Suprapubic skin (tissue), 4 donors: ENCODE results near the gene FGF1. TPM values are rescaled to one million over a fixed set of nuclear protein-coding genes. Genes with fewer than 3 reads are reported as not detected.
A peak's percentile ranks its signal among the peaks of the same experiment; 100 is the strongest.

ENCODE experiments used
- DNase-seq, 2 donors: peaks; one replicate each; pipeline ENCODE4 v3.0.0-alpha.2; 2019; ENCODE audit warnings: low spot score in 2 of 2
- H3K27ac ChIP-seq: fragments of 200-600 bp; sonication (generic); one replicate; pipeline ENCODE4 v1.5.1; 2019
- H3K27me3 ChIP-seq: fragments of 200-600 bp; sonication (generic); one replicate; pipeline ENCODE4 v1.5.1; 2019
- H3K36me3 ChIP-seq: fragments of 200-600 bp; sonication (generic); one replicate; pipeline ENCODE4 v1.5.1; 2019
- H3K4me1 ChIP-seq: fragments of 200-600 bp; sonication (generic); one replicate; pipeline ENCODE4 v1.5.1; 2019
- H3K4me3 ChIP-seq: fragments of 200-600 bp; sonication (generic); one replicate; pipeline ENCODE4 v1.5.1; 2019; ENCODE audit warnings: mild to moderate bottlenecking
- H3K9me3 ChIP-seq: fragments of 200-600 bp; sonication (generic); one replicate; pipeline ENCODE4 v1.5.1; 2019
- EP300 ChIP-seq: sonication (generic); formaldehyde crosslinking; IDR thresholded peaks from one replicate; pipeline ENCODE4 v1.6.1; 2017; ENCODE audit warnings: antibody characterized with exemption
- POLR2A ChIP-seq, 2 donors: fragments of 450-650 bp; IDR thresholded peaks; one replicate each; pipeline ENCODE4 v1.6.1; 2017; ENCODE audit warnings: antibody characterized with exemption in 2 of 2, mild to moderate bottlenecking in 2 of 2, moderate library complexity in 2 of 2
- POLR2AphosphoS5 ChIP-seq, 3 donors: sonication (generic); formaldehyde crosslinking; IDR thresholded peaks; one replicate each; pipeline ENCODE4 v1.6.1; 2017; ENCODE audit warnings: antibody characterized with exemption in 3 of 3
- WGBS: methylation state at CpG from one replicate; pipeline ENCODE4 v1.1.5; 2018; 5-methylcytosine and 5-hydroxymethylcytosine counted together
- total RNA-seq, 4 donors: library from RNA; depleted of rRNA; stranded (reverse); fragments of >200 nt; gene quantifications; one replicate each; pipeline ENCODE4 v1.1.0, GENCODE V29; 2016
- TF ChIP-seq, protein P1 (sequence below), 2 donors: fragments of 200-600 bp in 1 of 2; fragments of 450-650 bp in 1 of 2; sonication (generic) in 1 of 2; IDR thresholded peaks; one replicate each; pipeline ENCODE4 v1.5.1; 2016 to 2019; ENCODE audit warnings: antibody characterized with exemption in 2 of 2, mild to moderate bottlenecking in 1 of 2, moderate library complexity in 1 of 2

FGF1 gene
- total RNA-seq, 4 donors from 2014 or later: 0.48 to 2.5 (median 1.9) TPM

DNA sequence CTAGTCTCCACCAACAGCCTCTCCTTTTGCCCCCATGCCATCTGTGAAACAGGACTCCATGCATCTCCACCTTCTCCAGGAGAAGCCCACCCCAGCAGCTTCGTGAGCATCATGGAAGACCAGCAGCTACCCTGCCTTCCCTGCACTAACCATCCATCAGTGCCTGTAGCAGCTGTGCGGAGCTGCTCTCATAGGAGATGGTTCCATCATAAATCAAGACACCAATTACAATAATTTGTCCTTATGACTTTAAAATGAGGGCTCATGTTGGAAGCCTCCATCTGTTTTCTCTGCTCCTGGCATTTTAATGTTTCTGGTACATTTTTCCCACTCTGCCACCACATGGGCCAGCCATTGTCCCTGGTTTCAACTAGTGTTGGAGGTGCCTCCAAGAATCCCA lies 69.9 kb downstream of the FGF1 start:
- TF ChIP-seq EP300: no peak
- TF ChIP-seq POLR2AphosphoS5 (IDR thresholded peaks at IDR 0.05): no peak
- TF ChIP-seq POLR2A (IDR thresholded peaks at IDR 0.05): no peak
- TF ChIP-seq, protein P1, sequence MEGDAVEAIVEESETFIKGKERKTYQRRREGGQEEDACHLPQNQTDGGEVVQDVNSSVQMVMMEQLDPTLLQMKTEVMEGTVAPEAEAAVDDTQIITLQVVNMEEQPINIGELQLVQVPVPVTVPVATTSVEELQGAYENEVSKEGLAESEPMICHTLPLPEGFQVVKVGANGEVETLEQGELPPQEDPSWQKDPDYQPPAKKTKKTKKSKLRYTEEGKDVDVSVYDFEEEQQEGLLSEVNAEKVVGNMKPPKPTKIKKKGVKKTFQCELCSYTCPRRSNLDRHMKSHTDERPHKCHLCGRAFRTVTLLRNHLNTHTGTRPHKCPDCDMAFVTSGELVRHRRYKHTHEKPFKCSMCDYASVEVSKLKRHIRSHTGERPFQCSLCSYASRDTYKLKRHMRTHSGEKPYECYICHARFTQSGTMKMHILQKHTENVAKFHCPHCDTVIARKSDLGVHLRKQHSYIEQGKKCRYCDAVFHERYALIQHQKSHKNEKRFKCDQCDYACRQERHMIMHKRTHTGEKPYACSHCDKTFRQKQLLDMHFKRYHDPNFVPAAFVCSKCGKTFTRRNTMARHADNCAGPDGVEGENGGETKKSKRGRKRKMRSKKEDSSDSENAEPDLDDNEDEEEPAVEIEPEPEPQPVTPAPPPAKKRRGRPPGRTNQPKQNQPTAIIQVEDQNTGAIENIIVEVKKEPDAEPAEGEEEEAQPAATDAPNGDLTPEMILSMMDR (IDR thresholded peaks at IDR 0.05): no peak
- no peak overlapping the region for H3K4me3 ChIP-seq
- no peaks in the 10 kb centered on the region for H3K9me3 ChIP-seq
- H3K4me1 ChIP-seq: no peaks in the 10 kb centered on the region
- H3K27me3 ChIP-seq: no peaks in the 10 kb centered on the region
- DNase-seq: no peak
- 85% methylated on average over 2 of the region's 2 CpGs for WGBS
- no peaks in the 10 kb centered on the region for H3K36me3 ChIP-seq
- H3K27ac ChIP-seq: no peak overlapping the region

DNA sequence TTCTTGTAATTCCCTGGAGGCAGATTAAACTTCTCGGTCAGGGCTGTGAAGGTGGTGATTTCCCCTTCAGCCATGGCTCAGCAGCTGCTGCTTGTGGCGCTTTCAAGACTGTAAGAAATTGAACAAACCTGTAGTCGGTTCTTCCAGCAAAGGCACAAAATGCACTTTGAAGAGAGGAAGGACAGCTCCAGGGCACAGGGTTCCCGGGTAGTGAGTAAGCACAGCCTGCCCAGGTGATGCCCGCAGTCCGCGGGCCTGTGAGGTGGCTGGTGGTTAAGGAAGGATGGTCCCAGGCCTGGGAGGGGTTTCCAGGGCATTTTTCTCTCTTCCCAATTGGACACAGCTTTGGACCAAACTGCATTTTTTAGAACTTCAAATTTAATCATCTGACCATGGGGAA lies 71.8 kb downstream of the FGF1 start:
- Histone ChIP-seq H3K27me3 (no peaks in the 10 kb centered on the region), H3K4me1 (no peaks in the 10 kb centered on the region), H3K4me3 (no peak overlapping the region), H3K36me3 (no peaks in the 10 kb centered on the region), H3K27ac (no peak overlapping the region), H3K9me3 (no peaks in the 10 kb centered on the region)
- WGBS: 76% methylated on average over 7 of the region's 7 CpGs
- no peak for DNase-seq
- TF ChIP-seq EP300 (no peak), POLR2AphosphoS5 (IDR thresholded peaks at IDR 0.05) (no peak), POLR2A (IDR thresholded peaks at IDR 0.05) (no peak)
- TF ChIP-seq, protein P1 (IDR thresholded peaks at IDR 0.05): no peak

DNA sequence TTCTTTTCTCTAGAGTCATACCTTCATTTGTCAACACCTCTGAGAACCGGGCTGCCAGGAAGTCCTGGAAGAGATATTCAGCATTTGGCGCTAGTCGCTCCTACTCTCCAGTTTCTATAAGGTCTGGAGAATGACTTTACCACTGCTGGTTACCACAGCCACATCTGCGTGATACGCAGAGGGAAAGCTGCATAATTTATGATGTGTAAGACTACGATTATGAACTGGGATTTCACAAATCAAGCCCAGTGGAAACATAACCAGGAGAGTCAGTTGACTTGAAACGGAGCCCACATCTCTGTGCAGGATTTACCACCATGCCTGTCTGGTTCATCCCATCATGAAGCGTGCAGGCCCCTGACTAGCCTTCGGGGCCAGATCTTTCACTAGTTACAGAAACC lies 72.6 kb downstream of the FGF1 start:
- Histone ChIP-seq H3K27ac (no peak overlapping the region), H3K9me3 (no peaks in the 10 kb centered on the region), H3K27me3 (no peaks in the 10 kb centered on the region), H3K4me1 (no peaks in the 10 kb centered on the region), H3K36me3 (no peaks in the 10 kb centered on the region), H3K4me3 (no peak overlapping the region)
- no peak for DNase-seq
- TF ChIP-seq, protein P1 (IDR thresholded peaks at IDR 0.05): no peak
- TF ChIP-seq EP300 (no peak), POLR2AphosphoS5 (IDR thresholded peaks at IDR 0.05) (no peak), POLR2A (IDR thresholded peaks at IDR 0.05) (no peak)
- 71% methylated on average over 9 of the region's 9 CpGs for WGBS

DNA sequence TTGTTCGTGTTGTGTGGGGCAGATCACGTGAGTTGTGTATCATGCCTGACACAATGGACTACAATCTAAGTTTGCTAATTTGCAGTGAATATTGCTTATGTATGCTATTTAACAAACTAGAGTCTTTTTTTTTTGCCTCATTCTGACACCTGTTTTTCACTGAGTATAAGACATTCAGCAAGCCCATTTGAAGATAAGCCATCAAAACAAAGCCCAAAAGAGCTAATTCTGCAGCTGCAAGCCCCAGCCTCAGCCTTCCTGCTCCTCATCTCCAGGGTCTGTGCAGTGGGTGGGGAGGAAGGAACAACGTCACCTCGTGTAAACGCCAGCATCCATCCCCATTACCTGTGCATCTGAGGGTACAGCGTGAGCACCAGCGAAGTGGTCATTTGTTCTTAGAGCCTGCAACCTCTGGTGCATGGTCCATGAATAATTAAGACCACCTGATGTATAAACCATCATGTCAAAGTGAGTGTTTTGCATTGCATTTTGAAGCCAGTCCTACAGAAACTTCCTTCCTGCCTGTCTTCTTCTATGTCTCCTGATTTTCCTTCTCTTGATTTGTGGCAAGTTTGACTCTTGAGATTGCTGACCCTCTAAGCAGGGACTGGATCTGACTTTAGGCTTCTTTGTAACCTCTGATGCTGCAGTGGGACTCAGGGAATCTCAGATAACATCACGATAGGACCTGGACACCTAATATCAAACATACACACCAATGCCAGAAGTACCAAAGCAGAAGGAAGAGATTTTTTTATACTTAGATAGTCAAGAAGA lies 73.2 kb downstream of the FGF1 start:
- no peak for DNase-seq
- no peaks in the 10 kb centered on the region for H3K9me3 ChIP-seq
- no peak for TF ChIP-seq EP300
- TF ChIP-seq POLR2AphosphoS5 (IDR thresholded peaks at IDR 0.05): no peak
- TF ChIP-seq, protein P1 (IDR thresholded peaks at IDR 0.05): no peak
- TF ChIP-seq POLR2A (IDR thresholded peaks at IDR 0.05): no peak
- no peak overlapping the region for H3K4me3 ChIP-seq
- no peaks in the 10 kb centered on the region for H3K36me3 ChIP-seq
- H3K27ac ChIP-seq: no peak overlapping the region
- no peaks in the 10 kb centered on the region for H3K27me3 ChIP-seq
- H3K4me1 ChIP-seq: no peaks in the 10 kb centered on the region
- WGBS: 80% methylated on average over 8 of the region's 8 CpGs

DNA sequence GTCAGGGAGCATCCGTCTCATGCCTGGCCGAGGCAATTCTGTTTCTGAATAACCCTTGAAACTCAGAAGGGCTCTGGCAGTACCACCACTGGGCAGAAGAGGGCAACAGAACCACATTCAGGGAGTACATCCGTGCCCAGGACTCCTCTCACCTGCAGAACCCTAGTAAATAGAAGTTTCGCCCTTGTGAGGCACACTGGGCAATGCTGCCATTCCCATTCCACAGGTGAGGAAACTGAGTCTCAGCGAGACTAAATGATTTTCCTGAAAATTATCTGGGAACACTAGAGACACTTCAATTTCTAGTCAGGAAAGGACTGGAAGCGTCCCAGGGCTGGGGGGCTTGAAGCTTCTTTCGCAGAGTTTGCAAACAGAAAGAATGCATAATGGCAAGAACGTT lies 74.7 kb downstream of the FGF1 start:
- H3K4me1 ChIP-seq: no peaks in the 10 kb centered on the region
- no peak overlapping the region for H3K27ac ChIP-seq
- H3K36me3 ChIP-seq: no peaks in the 10 kb centered on the region
- no peaks in the 10 kb centered on the region for H3K27me3 ChIP-seq
- H3K4me3 ChIP-seq: no peak overlapping the region
- TF ChIP-seq, protein P1 (IDR thresholded peaks at IDR 0.05): peak; percentile 57 to 87
- TF ChIP-seq POLR2A (IDR thresholded peaks at IDR 0.05): no peak
- DNase-seq: peak in 1 of 2 donors; percentile 68
- H3K9me3 ChIP-seq: no peaks in the 10 kb centered on the region
- 44% methylated on average over 8 of the region's 8 CpGs for WGBS
